ENCODE data around the gene BMI1. TPM values are rescaled to one million over a fixed set of nuclear protein-coding genes. Genes with fewer than 3 reads are reported as not detected.

Gene BMI1
- total RNA-seq, 1 experiment from 2014 or later: 81.1 TPM

- Histone ChIP-seq H3K79me2 (ENCODE audit: insufficient read depth, low read length) (peaks cover 4% of the 10 kb centered on the region; the same call in 1 of the 2 replicates), H3K27ac (ENCODE audit: low read depth, low read length) (no peak overlapping the region), H3K9ac (ENCODE audit: low read length) (no peak overlapping the region), H3K27me3 (ENCODE audit: insufficient read depth, low read length) (peaks cover 5% of the 10 kb centered on the region; the same call in 1 of the 2 replicates), H3K4me3 (replicated peaks in 1 of 2; ENCODE audit: low read depth in 1 of 2, low read length in 2 of 2) (no peak overlapping the region), H3K36me3 (ENCODE audit: control insufficient read depth in 1 of 2, insufficient read depth in 2 of 2, low read length in 2 of 2) (peaks cover 9 to 11% of the 10 kb centered on the region in 2 experiments; a peak in 3 of 4 replicates), H3K4me1 (ENCODE audit: control insufficient read depth in 1 of 2, insufficient read depth in 2 of 2, low read length in 2 of 2) (no peaks in the 10 kb centered on the region), H3K9me3 (ENCODE audit: control insufficient read depth in 1 of 2, insufficient read depth in 1 of 2, low read depth in 1 of 2, low read length in 2 of 2) (no peaks in the 10 kb centered on the region), H4K20me1 (ENCODE audit: insufficient read depth) (no peaks in the 10 kb centered on the region), H3K4me2 (ENCODE audit: low read length) (no peak overlapping the region), H2AFZ (ENCODE audit: low read depth, low read length, poor library complexity, severe bottlenecking) (no peak overlapping the region), H3K9me2 (ENCODE audit: insufficient read depth) (no peaks in the 10 kb centered on the region)
- RAD21 ChIA-PET (ENCODE audit: low non-redundant PET in 1 of 2, low total read pairs in 2 of 2, uncharacterized antibody in 2 of 2, unreplicated experiment in 2 of 2): no interaction called here
- CTCF ChIA-PET: no interaction called here
- no TSS peak for BruUV-seq (replicated peaks)
- POLR2A ChIA-PET: no interaction called here
- no peak for TF ChIP-seq SRF (IDR thresholded peaks at IDR 0.05; ENCODE audit: low read depth)
- TF ChIP-seq SP1 (IDR thresholded peaks at IDR 0.05; ENCODE audit: low read depth): no peak
- no peak for TF ChIP-seq CTCF (IDR thresholded peaks at IDR 0.05 in 2 of 3, conservative IDR thresholded peaks at IDR 0.05 in 1 of 3; ENCODE audit: borderline replicate concordance in 1 of 3, insufficient read depth in 1 of 3, low read depth in 2 of 3, low read length in 2 of 3)
- TF ChIP-seq POLR2A (IDR thresholded peaks at IDR 0.05; ENCODE audit: borderline replicate concordance, extremely low read depth, insufficient read depth, insufficient read length): no peak
- no peak for TF ChIP-seq TCF7L2 (IDR thresholded peaks at IDR 0.05; ENCODE audit: borderline replicate concordance, extremely low read depth, insufficient read depth, insufficient read length)
- TF ChIP-seq CBX3 (IDR thresholded peaks at IDR 0.05; ENCODE audit: low read depth): no peak
- no peak for TF ChIP-seq REST (IDR thresholded peaks at IDR 0.05; ENCODE audit: low read depth)
- no peak for TF ChIP-seq EGR1 (IDR thresholded peaks at IDR 0.05; ENCODE audit: low read depth)
- TF ChIP-seq YY1 (IDR thresholded peaks at IDR 0.05; ENCODE audit: extremely low read depth, insufficient replicate concordance, low read depth, low read length): no peak
- no peak for TF ChIP-seq ELF1 (IDR thresholded peaks at IDR 0.05; ENCODE audit: borderline replicate concordance, low read depth)
- no peak for TF ChIP-seq POLR2AphosphoS5 (IDR thresholded peaks at IDR 0.05; ENCODE audit: low read depth, low read length)
- TF ChIP-seq RAD21 (IDR thresholded peaks at IDR 0.05; ENCODE audit: low read depth): no peak
- TF ChIP-seq ZBTB33 (IDR thresholded peaks at IDR 0.05; ENCODE audit: extremely low read depth, insufficient replicate concordance, low read length): no peak
- TF ChIP-seq ZNF274 (IDR thresholded peaks at IDR 0.05; ENCODE audit: low read depth, low read length): no peak
- no peak for TF ChIP-seq ATF3 (IDR thresholded peaks at IDR 0.05)
- no peak for TF ChIP-seq FOSL1 (IDR thresholded peaks at IDR 0.05; ENCODE audit: low read depth)
- no peak for TF ChIP-seq MAX (IDR thresholded peaks at IDR 0.05)
- DNase-seq (ENCODE audit: low read depth, low spot score) (no peak), ATAC-seq (no peak)
- intact Hi-C loops (cut with micrococcal nuclease): no loop called here
These were observed 13.0 kb downstream of the BMI1 start for GRCh38 chr10:22333975-22334282.
